Pancreas (tissue), 10 donors: ENCODE results near the gene USP48. TPM values are rescaled to one million over a fixed set of nuclear protein-coding genes. Genes with fewer than 3 reads are reported as not detected.

Experiments used
- ATAC-seq, 4 donors: fragments of 200-7000 bp; cut with Tn5 transposase; one replicate each; pipeline versions ENCODE4 v1.8.0 to v1.9.1; 2020; ENCODE audit warnings: mild to moderate bottlenecking in 4 of 4, moderate library complexity in 4 of 4
- DNase-seq, 6 donors: peaks; one replicate each; pipeline ENCODE4 v3.0.0-alpha.2; 2020
- FAIRE-seq: peaks from 2 replicates; lab custom pipeline; 2012; peaks lifted over from hg19 to GRCh38; lab: Jason Lieb, UNC
- H3K27ac ChIP-seq, 4 donors: fragments of 200-600 bp; sonication (generic); 1 replicate in 3 of 4; 2 replicates in 1 of 4; pipeline versions ENCODE4 v1.5.0 to v1.8.0; 2020
- H3K27me3 ChIP-seq, 4 donors: fragments of 200-600 bp; one replicate each; pipeline ENCODE4 v1.8.0; 2021
- H3K36me3 ChIP-seq, 3 donors: fragments of 200-600 bp; sonication (generic) in 1 of 3; one replicate each; pipeline versions ENCODE4 v1.5.0 to v1.8.0; 2020 to 2021
- H3K4me1 ChIP-seq, 3 donors: fragments of 200-600 bp; one replicate each; pipeline ENCODE4 v1.8.0; 2021
- H3K4me3 ChIP-seq, 4 donors: fragments of 200-600 bp; sonication (generic) in 2 of 4; one replicate each; pipeline versions ENCODE4 v1.5.0 to v1.8.0; 2020 to 2021
- H3K9me3 ChIP-seq, 4 donors: fragments of 200-600 bp; one replicate each; pipeline ENCODE4 v1.8.0; 2021
- WGBS, 2 donors: extraction: QIAGEN DNeasy Blood & Tissue Kit; methylation state at CpG; one replicate each; pipeline ENCODE4 v1.1.7; 2013; 5-methylcytosine and 5-hydroxymethylcytosine counted together
- intact Hi-C, 3 donors: fragments of 100-400 bp; cut with DNase I; formaldehyde crosslinking; loops; one replicate each; pipeline versions ENCODE4 v1.11.1 to v1.14.2; 2022
- polyA plus RNA-seq, 2 donors: library from polyadenylated mRNA; stranded (reverse); fragments of 200-250 nt; gene quantifications; one replicate each; pipeline ENCODE4 v1.2.3, GENCODE V29; 2013
- total RNA-seq, 6 donors: library from RNA; stranded (reverse); fragmentation: NEBNext Ultra II Directional in 4 of 6; extraction: Animal tissue kit (Norgen Biotek cat#: 25700) in 4 of 6; gene quantifications; one replicate each; pipeline versions ENCODE4 v1.2.1 to v1.2.4, GENCODE V29; 2021 to 2023
- TF ChIP-seq, protein P1 (sequence below), 4 donors: fragments of 200-600 bp; sonication (generic) in 3 of 4; IDR thresholded peaks; one replicate each; pipeline versions ENCODE4 v1.5.0 to v1.8.0; 2021; ENCODE audit warnings: antibody characterized with exemption in 4 of 4
- donor health status: healthy with polysubstance abuse.
- donor health status: DM: no; HTN: no; CAD: no; lungs with moderate emphysema.
- donor health status: DM: no; HTN: no; CAD: no.
- donor health status: control.
- donor health status: control.
- donor health status: Bipolar disorder and iron deficiency.
- donor health status: DM: yes; HTN: yes; CAD: no.
- donor health status: DM: no; HTN: no; CAD: no.
- donor health status: DM: no; HTN: no; CAD: no.
- donor health status: DM: yes; HTN: yes; CAD: no.

Gene USP48
- total and polyA plus RNA-seq, 8 donors = 14.9 to 30.6 (median 25.9) TPM

DNA sequence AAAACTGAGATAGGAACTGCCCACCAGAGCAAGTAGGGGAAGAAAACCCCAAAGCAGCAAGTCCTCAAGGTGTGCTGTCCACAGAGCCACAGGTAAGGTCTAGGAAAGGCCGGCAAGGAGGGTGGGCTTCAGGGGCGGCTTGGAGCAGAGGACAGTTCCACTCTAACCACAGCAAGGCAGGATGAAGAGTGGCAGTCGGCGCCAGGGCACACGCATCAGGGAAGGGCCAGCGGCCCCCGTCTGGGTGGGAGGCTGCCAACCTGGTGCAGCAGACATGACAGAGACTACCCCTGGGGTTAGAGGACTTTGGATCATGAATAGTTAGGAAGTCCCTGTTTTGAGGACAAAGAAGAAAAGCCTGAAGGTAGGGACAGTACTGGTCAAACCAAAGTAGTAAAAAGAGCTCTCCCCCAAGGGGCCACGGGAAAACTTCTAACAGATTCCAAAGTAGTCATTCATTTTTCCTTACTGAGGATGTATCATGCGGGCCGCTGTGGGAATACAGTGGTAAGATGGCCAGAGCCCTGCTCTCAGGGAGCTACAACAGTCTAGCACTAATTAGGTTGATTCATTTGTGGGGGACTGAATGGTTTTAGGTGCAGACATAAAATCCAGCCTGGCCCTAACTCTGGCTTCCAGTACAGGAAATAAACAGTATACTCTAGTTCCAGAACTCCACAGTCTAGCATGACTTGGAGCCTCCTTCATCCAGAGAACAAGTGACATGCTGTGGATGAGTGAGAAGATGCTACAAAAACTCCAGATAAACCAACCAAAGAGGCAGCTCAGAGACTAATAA lies 110.3 kb downstream of the USP48 start:
- H3K27ac ChIP-seq = peak overlapping the region in 3 of 4 donors; percentile 6 to 50 (median 35)
- TF ChIP-seq, protein P1, sequence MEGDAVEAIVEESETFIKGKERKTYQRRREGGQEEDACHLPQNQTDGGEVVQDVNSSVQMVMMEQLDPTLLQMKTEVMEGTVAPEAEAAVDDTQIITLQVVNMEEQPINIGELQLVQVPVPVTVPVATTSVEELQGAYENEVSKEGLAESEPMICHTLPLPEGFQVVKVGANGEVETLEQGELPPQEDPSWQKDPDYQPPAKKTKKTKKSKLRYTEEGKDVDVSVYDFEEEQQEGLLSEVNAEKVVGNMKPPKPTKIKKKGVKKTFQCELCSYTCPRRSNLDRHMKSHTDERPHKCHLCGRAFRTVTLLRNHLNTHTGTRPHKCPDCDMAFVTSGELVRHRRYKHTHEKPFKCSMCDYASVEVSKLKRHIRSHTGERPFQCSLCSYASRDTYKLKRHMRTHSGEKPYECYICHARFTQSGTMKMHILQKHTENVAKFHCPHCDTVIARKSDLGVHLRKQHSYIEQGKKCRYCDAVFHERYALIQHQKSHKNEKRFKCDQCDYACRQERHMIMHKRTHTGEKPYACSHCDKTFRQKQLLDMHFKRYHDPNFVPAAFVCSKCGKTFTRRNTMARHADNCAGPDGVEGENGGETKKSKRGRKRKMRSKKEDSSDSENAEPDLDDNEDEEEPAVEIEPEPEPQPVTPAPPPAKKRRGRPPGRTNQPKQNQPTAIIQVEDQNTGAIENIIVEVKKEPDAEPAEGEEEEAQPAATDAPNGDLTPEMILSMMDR (IDR thresholded peaks at IDR 0.05) = no peak
- DNase-seq (peak in 1 of 6 donors; percentile 60), ATAC-seq (no peak), FAIRE-seq (no peak)
- peaks cover 12 to 27% (median 12%) of the 10 kb centered on the region in 3 donors for H3K4me1 ChIP-seq
- H3K36me3 ChIP-seq = no peaks in the 10 kb centered on the region
- H3K9me3 ChIP-seq = no peaks in the 10 kb centered on the region
- intact Hi-C loops = no loop called here
- 80 to 85% methylated on average over 10 of the region's 10 CpGs for WGBS, 2 donors
- no peak overlapping the region for H3K4me3 ChIP-seq
- H3K27me3 ChIP-seq = no peaks in the 10 kb centered on the region

DNA sequence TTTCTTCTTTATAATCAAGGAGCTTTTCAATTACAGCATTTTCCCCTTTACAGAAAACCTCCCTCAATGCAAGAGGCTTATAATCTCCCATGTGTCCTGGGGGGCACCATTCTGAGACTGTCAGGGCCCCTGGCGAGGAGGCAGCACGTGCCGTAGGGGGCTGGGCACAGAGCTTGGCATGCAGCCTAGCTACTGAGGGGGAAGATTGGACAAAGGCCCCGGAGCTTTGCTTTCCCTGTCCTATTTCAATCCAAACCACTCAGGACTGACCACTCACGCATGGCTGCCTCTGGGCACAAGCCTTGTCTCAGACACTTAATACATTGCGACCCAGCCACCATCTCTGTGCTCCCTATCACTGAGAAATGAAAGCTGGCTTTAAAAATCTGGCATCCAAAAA lies 111.0 kb downstream of the USP48 start:
- Histone ChIP-seq H3K27me3 (no peaks in the 10 kb centered on the region), H3K9me3 (no peaks in the 10 kb centered on the region), H3K36me3 (no peaks in the 10 kb centered on the region), H3K4me1 (peaks cover 12 to 30% (median 16%) of the 10 kb centered on the region in 3 donors), H3K27ac (no peak overlapping the region), H3K4me3 (no peak overlapping the region)
- TF ChIP-seq, protein P1 (IDR thresholded peaks at IDR 0.05) = no peak
- ATAC-seq = no peak
- DNase-seq = no peak
- FAIRE-seq = no peak
- WGBS, 2 donors = 36% methylated on average over 6 of the region's 6 CpGs
- intact Hi-C loops = no loop called here

DNA sequence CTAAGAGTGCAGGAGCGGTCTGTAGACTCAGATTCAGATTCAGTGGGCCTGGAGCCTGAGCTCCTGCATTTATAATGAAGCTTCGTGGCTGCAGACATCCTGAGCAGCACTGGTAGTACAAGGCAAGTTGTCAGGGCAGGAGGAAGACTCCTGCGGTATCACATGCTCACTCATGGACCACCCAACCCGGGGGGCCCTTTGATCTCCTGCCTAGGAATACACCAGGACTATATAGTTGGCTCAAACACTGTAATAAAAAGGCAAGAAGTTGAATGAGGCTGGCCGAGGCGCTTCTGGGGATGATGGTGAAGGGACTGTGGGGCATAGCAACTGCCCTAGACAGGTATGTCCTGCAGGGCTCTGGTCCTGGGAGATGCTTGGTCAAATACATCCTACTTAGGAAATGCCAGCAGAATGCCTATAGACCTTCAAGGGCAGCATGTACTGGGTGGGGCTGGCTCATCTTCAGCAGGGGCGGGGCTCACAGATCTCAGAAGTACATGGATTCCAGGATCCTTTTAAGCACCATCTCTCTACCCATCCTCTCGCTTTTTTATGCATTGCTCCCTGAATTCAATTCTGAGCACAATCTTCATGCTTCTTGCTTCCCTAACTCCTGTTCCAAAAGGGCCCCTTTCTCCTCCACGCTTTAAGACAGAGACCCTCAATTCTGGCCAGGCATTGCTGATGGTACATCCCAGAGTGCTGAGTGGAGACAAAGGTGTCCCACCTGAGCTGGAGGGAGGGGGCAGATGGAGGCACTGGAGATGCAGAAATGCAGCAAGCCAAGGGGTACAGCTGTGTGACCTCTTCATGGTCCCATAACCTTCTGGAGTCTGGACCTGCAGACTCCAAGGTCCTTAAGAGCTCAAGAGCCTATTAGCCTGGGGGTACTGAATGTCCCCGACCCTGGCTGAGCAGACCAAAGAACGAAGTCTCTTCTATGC lies 111.7 kb downstream of the USP48 start:
- Histone ChIP-seq H3K27ac (no peak overlapping the region), H3K36me3 (no peaks in the 10 kb centered on the region), H3K9me3 (no peaks in the 10 kb centered on the region), H3K4me1 (peaks cover 12 to 30% (median 16%) of the 10 kb centered on the region in 3 donors), H3K4me3 (no peak overlapping the region), H3K27me3 (no peaks in the 10 kb centered on the region)
- intact Hi-C loops = no loop called here
- FAIRE-seq = no peak
- 74 to 78% methylated on average over 11 of the region's 11 CpGs for WGBS, 2 donors
- ATAC-seq = no peak
- TF ChIP-seq, protein P1 (IDR thresholded peaks at IDR 0.05) = no peak
- DNase-seq = no peak

DNA sequence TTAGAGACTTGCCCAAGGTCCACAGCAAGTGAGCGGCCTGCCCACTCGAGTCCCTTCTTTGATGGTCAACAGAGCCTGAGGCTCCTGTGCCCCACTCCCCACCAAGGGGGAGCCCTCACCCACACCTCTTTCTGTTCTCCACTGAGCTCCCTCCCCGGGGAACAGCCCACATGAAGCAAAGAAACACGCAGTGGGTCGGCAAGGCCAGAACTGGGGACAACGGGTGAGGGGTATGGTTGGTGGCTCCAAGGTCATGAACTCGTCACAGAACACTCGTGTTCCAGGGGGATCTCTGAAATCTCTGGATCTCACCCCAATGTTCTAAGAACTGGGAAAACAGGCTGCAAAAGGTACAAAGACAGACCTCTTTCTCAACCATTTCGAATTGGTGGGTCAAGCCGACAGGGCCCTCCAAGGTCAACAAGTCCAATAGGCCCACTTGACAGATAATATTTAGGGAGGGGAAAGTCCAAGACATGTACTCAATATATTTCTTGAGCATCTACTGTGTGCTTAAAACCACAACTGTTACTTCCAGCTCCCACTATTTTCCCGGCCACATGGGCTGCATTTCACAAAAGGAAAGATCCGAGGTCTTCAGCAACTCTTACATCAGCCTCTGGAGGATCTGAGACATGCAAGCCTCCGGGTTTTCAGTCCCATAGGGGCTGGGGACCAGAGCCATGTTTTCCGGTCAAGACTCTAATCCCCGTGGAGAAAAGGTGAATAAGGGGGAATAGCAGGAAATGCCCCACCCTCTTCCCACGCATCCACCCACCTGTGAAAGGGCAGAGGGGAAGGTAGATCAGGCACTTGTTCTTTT lies 112.7 kb downstream of the USP48 start:
- TF ChIP-seq, protein P1 (IDR thresholded peaks at IDR 0.05) = no peak
- ATAC-seq (no peak), DNase-seq (no peak), FAIRE-seq (no peak)
- Histone ChIP-seq H3K4me3 (peak overlapping the region in 2 of 4 donors; percentile 52 to 64), H3K9me3 (no peaks in the 10 kb centered on the region), H3K27ac (no peak overlapping the region), H3K36me3 (no peaks in the 10 kb centered on the region), H3K4me1 (peaks cover 12 to 30% (median 16%) of the 10 kb centered on the region in 3 donors), H3K27me3 (no peaks in the 10 kb centered on the region)
- intact Hi-C loops = no loop called here
- 53 to 62% methylated on average over 16 of the region's 16 CpGs for WGBS, 2 donors
